Stimulated activated CD8-positive, alpha-beta memory T cell treated with anti-CD3 and anti-CD28 coated beads, Interleukin-4, amount 100 ng/mL, for 4 hours (primary cell): Measurements from ENCODE around the gene EMC8.
"Not testable (repeated sequence)": the region's sequence is repeated elsewhere in the genome, so short reads cannot be mapped to it uniquely, and the experiment has no call there.

Experiments used
- DNase-seq, 2 donors: peaks; one replicate each; pipeline ENCODE4 v3.0.0-alpha.2; 2020; ENCODE audit warnings: low read depth in 2 of 2, low spot score in 1 of 2

The EMC8 gene

DNA sequence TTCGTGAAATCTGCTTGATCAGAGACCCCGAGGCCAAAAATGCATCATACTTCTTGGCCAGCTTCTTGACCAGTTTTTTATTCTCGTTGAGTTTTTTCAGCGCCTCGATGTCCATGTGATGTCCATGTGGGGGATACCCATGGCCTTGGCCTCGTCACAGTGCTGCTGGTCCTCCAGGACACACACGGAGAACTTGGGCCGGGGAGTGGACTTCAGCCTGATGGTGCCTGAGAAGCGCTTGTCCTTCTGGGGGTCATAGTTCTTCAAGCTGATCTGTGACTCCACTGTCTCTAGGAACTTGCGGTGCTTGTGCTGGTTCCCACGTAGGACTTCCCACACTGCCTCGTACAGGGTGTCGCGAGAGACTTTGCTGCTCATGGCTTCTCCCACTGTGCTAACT lies 16.8 kb upstream of the EMC8 start:
- DNase-seq: no peak

DNA sequence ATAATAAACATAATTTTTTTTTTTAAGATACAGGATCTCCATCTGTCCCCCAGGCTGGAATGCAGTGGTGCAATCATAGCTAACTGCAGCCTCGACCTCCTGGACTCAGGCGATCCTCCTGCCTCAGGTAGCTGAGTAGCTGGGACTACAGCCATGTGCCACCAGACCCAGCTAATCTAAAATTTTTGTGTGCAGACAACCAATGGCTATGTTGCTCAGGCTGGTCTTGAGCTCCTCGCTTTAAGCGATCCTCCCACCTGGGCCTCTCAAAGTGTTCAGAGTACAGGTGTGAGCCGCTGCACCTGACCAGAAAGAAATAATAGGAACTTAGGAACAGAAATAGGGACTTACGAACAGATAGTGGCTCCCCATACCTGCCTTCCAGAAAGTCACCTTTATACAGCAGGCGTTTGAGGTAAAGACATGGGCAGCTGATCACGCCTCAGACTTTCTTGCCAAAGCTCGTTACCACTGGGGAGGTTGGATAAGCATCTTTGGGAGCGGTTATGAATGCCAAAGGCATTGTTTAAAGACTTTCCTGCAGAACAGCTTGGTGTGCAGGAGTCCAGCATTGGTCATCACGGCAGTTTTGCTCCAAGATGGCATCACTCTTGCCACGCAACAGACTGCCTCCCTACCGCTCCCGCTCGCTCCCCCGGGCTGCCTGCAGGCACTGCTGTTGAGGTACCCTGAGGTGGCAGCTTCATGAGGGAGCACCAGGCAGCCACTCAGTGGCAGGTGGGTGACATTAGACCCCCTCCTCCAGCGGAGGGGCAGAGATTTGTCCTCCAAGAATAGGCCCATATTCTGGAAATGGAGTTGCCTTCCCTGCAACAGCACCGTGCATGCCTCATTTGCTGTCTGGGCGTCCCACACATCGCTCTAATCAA lies 13.7 kb upstream of the EMC8 start:
- DNase-seq: no peak

DNA sequence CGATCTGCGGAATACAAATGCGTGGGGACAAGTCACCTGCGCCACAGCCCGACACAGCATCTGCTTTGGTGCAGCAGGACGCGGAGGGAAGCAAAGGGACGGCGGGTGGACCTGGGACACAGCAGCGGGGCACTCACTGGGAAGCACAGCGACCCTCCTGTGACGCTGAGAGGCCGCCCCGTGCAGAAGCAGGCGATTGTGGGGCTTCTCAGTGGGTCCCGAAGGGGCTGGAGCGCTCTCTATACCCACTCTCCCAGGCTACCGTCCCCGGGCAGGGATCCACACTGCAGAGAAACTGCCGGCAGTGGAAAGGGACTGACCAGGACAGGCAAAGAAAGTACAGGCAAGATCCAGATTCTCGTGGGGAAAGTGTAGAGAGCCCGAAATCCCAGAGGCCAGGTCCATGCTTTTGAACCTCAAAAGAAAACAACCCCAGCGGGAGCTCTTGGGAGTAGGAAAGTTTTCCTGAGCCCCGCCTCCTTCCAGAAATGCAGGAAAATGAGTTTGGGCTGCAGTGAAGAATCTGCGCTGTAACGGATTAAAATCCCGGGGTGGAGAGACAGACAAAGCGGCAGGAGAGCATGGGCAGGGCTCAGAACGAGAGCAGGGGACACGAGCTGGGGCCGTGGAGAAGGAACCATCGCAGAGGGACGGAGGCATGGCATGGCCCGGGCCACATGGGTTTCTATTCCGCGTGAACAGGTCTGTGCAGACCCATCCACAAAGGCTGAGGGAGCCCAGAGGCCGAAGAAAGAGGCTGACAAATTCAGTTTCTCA lies 12.9 kb upstream of the EMC8 start:
- no peak for DNase-seq

- DNase-seq: no peak
Observed at GRCh38 chr16:85810742-85811115, 11.4 kb upstream of the EMC8 start.

GRCh38 chr16:85810097-85810741 lies 10.9 kb upstream of the EMC8 start:
- no peak for DNase-seq

GRCh38 chr16:85809645-85810044 lies 10.3 kb upstream of the EMC8 start:
- no peak for DNase-seq

- DNase-seq: no peak
Observed at GRCh38 chr16:85808926-85809325, 9.6 kb upstream of the EMC8 start.

DNA sequence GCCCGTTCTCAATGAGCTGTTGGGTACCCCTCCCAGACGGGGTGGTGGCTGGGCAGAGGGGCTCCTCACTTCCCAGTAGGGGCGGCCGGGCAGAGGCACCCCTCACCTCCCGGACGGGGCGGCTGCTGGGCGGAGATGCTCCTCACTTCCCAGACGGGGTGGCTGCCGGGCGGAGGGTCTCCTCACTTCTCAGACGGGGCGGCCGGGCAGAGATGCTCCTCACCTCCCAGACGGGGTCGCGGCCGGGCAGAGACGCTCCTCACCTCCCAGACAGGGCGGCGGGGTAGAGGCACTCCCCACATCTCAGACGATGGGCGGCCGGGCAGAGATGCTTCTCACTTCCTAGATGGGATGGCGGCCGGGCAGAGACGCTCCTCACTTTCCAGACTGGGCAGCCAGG lies 8.8 kb upstream of the EMC8 start:
- not testable (repeated sequence) for DNase-seq

DNA sequence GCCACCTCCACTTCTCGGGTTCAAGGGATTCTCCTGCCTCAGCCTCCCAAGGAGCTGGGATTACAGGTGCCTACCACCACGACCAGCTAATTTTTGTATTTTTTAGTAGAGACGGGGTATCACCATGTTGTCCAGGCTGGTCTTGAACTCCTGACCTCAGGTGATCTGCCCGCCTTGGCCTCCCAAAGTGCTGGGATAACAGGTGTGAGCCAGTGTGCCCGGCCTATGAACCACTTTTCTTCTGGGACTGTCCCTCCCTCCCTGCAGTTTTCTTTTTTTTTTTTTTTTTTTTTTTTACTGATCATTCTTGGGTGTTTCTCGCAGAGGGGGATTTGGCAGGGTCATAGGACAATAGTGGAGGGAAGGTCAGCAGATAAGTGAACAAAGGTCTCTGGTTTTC lies 8.0 kb upstream of the EMC8 start:
- DNase-seq: not testable (repeated sequence)

GRCh38 chr16:85806539-85806938 lies 7.2 kb upstream of the EMC8 start:
- no peak for DNase-seq

DNA sequence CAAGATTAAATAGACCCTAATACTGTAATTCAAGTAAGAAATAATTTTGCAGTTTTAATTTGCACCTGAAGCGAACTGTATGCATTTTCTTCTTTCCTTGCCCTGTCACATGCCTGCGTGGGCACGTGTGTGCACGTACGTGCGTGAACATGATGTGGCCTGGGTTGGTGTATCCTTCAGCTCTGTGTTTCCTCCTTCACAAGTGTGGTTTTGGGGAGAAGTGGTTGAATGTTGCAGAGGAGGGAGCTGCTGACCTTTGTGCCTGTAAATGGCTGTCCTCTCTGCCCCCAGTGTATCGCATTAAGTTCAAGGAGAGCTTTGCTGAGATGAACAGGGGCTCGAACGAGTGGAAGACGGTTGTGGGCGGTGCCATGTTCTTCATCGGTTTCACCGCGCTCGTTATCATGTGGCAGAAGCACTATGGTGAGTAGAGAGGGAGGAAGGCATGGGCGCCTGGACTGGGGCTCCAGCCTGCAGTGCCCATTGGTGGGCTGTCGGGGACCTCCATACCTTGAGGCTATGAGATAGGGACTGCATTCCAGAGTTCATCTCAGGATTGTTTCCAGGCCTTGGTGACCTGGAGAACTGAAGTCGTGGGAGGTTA lies 6.2 kb upstream of the EMC8 start:
- DNase-seq: no peak

GRCh38 chr16:85803570-85803969 lies 4.2 kb upstream of the EMC8 start:
- DNase-seq: no peak

- no peak for DNase-seq
Observed at GRCh38 chr16:85800321-85800669, 951 bp upstream of the EMC8 start.

- DNase-seq: no peak
Observed at GRCh38 chr16:85798901-85799496, 345 bp downstream of the EMC8 start.

GRCh38 chr16:85798283-85798776 lies 1.0 kb downstream of the EMC8 start:
- no peak for DNase-seq

- DNase-seq: no peak
Observed at GRCh38 chr16:85796599-85796998, 2.7 kb downstream of the EMC8 start.

- DNase-seq: no peak
Observed at GRCh38 chr16:85796152-85796551, 3.2 kb downstream of the EMC8 start.

- DNase-seq: no peak
Observed at GRCh38 chr16:85794696-85795095, 4.6 kb downstream of the EMC8 start.

- DNase-seq: no peak
Observed at GRCh38 chr16:85793662-85794298, 5.6 kb downstream of the EMC8 start.

- no peak for DNase-seq
Observed at GRCh38 chr16:85789773-85790172, 9.6 kb downstream of the EMC8 start.

- DNase-seq: no peak
Observed at GRCh38 chr16:85788819-85789218, 10.5 kb downstream of the EMC8 start.
